HEK293 (cell line): ENCODE results near the gene RALA.

Source experiments
- CTCF ChIP-seq: fragments of 450-650 bp; formaldehyde crosslinking; IDR thresholded peaks from 2 replicates; pipeline ENCODE4 v1.5.1; 2016; ENCODE audit warnings: missing biosample characterization, missing genetic modification characterization
- KLF7 ChIP-seq: fragments of 450-650 bp; formaldehyde crosslinking; IDR thresholded peaks from 2 replicates; pipeline ENCODE4 v1.5.1; 2016; ENCODE audit warnings: missing biosample characterization, missing genetic modification characterization, borderline replicate concordance
- TCF7L2 ChIP-seq: IDR thresholded peaks from 2 replicates; pipeline ENCODE4 v1.6.1; 2011; ENCODE audit warnings: low read depth, mild to moderate bottlenecking, inconsistent platforms, low read length, moderate library complexity, borderline replicate concordance
- ZFP3 ChIP-seq: fragments of 450-650 bp; formaldehyde crosslinking; IDR thresholded peaks from 2 replicates; pipeline ENCODE4 v1.5.1; 2016; ENCODE audit warnings: low read depth, missing biosample characterization, missing genetic modification characterization
- ZNF121 ChIP-seq: fragments of 450-650 bp; formaldehyde crosslinking; IDR thresholded peaks from 2 replicates; pipeline ENCODE4 v1.5.1; 2016; ENCODE audit warnings: missing biosample characterization, missing genetic modification characterization
- ZNF140 ChIP-seq: fragments of 450-650 bp; formaldehyde crosslinking; IDR thresholded peaks from 2 replicates; pipeline ENCODE4 v1.5.1; 2016; ENCODE audit warnings: missing biosample characterization, missing genetic modification characterization
- ZNF335 ChIP-seq: fragments of 450-650 bp; formaldehyde crosslinking; conservative IDR thresholded peaks from 2 replicates; pipeline ENCODE4 v1.5.1; 2016; ENCODE audit warnings: missing biosample characterization, missing genetic modification characterization
- ZNF513 ChIP-seq: fragments of 450-650 bp; IDR thresholded peaks from 2 replicates; pipeline ENCODE4 v1.5.1; 2018; ENCODE audit warnings: missing biosample characterization, missing genetic modification characterization
- ZNF785 ChIP-seq: fragments of 450-650 bp; formaldehyde crosslinking; IDR thresholded peaks from 2 replicates; pipeline ENCODE4 v1.5.1; 2016; ENCODE audit warnings: missing biosample characterization, missing genetic modification characterization
- TF ChIP-seq, protein P1 (sequence below): fragments of 450-650 bp; formaldehyde crosslinking; optimal IDR thresholded peaks from 2 replicates; pipeline ENCODE3; 2016; ENCODE audit warnings: missing biosample characterization, mild to moderate bottlenecking, missing genetic modification characterization
- TF ChIP-seq, protein P2 (sequence below): fragments of 450-650 bp; formaldehyde crosslinking; IDR thresholded peaks from 2 replicates; pipeline ENCODE4 v1.5.1; 2016; ENCODE audit warnings: missing biosample characterization, missing genetic modification characterization, low read depth

GRCh38 chr7:39624442-39624807, 1.1 kb downstream of the RALA start:
- TF ChIP-seq ZNF335 (no peak), CTCF (tag by site-specific recombination) (no peak), ZNF785 (tag by site-specific recombination) (no peak), ZNF121 (tag by site-specific recombination) (no peak), ZNF513 (tag by site-specific recombination) (no peak), TCF7L2 (no peak), KLF7 (tag by site-specific recombination) (no peak), ZFP3 (tag by site-specific recombination) (no peak), ZNF140 (tag by site-specific recombination) (no peak)
- TF ChIP-seq, protein P1, sequence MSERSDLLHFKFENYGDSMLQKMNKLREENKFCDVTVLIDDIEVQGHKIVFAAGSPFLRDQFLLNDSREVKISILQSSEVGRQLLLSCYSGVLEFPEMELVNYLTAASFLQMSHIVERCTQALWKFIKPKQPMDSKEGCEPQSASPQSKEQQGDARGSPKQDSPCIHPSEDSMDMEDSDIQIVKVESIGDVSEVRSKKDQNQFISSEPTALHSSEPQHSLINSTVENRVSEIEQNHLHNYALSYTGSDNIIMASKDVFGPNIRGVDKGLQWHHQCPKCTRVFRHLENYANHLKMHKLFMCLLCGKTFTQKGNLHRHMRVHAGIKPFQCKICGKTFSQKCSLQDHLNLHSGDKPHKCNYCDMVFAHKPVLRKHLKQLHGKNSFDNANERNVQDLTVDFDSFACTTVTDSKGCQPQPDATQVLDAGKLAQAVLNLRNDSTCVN (tag by site-specific recombination), result no peak
- TF ChIP-seq, protein P2, sequence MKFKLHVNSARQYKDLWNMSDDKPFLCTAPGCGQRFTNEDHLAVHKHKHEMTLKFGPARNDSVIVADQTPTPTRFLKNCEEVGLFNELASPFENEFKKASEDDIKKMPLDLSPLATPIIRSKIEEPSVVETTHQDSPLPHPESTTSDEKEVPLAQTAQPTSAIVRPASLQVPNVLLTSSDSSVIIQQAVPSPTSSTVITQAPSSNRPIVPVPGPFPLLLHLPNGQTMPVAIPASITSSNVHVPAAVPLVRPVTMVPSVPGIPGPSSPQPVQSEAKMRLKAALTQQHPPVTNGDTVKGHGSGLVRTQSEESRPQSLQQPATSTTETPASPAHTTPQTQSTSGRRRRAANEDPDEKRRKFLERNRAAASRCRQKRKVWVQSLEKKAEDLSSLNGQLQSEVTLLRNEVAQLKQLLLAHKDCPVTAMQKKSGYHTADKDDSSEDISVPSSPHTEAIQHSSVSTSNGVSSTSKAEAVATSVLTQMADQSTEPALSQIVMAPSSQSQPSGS, result no peak
